Effector memory CD8-positive, alpha-beta T cell (primary cell): ENCODE data around the gene GRM3.

Source experiments
- ATAC-seq: fragments of 150-1000 bp; cut with Tn5 transposase; replicated peaks from 2 replicates; pipeline ENCODE4 v1.10.0; 2021; ENCODE audit warnings: mild to moderate bottlenecking, moderate library complexity
- DNase-seq, 3 experiments: peaks; one replicate each; pipeline ENCODE4 v3.0.0; 2021
- H3K27ac Mint-ChIP-seq, 2 donors: one replicate each; pipeline ENCODE4 v1.8.0; 2022; ENCODE audit warnings: mild to moderate bottlenecking in 2 of 2, mixed read lengths in 2 of 2, moderate library complexity in 2 of 2
- H3K27me3 Mint-ChIP-seq, 2 donors: one replicate each; pipeline ENCODE4 v1.8.0; 2022; ENCODE audit warnings: mixed read lengths in 2 of 2
- H3K36me3 Mint-ChIP-seq: one replicate; pipeline ENCODE4 v1.8.0; 2022; ENCODE audit warnings: mild to moderate bottlenecking, moderate library complexity, mixed read lengths; ENCODE audit not compliant: insufficient read depth
- H3K4me1 Mint-ChIP-seq, 2 donors: one replicate each; pipeline ENCODE4 v1.8.0; 2022; ENCODE audit warnings: low read depth in 2 of 2, mixed read lengths in 2 of 2
- H3K4me3 Mint-ChIP-seq, 2 donors: one replicate each; pipeline ENCODE4 v1.8.0; 2022; ENCODE audit warnings: mild to moderate bottlenecking in 2 of 2, mixed read lengths in 2 of 2, moderate library complexity in 2 of 2
- H3K9me3 Mint-ChIP-seq, 2 donors: one replicate each; pipeline ENCODE4 v1.8.0; 2022; ENCODE audit warnings: mixed read lengths in 2 of 2

The GRM3 gene

GRCh38 chr7:86747698-86748097 is 104.0 kb downstream of the GRM3 start:
- H3K9me3 Mint-ChIP-seq: no peaks in the 10 kb centered on the region
- H3K27ac Mint-ChIP-seq: no peak overlapping the region
- H3K4me1 Mint-ChIP-seq: no peaks in the 10 kb centered on the region
- H3K36me3 Mint-ChIP-seq: no peaks in the 10 kb centered on the region
- DNase-seq: no peak
- no peak for ATAC-seq
- H3K27me3 Mint-ChIP-seq: no peaks in the 10 kb centered on the region
- no peak overlapping the region for H3K4me3 Mint-ChIP-seq

DNA sequence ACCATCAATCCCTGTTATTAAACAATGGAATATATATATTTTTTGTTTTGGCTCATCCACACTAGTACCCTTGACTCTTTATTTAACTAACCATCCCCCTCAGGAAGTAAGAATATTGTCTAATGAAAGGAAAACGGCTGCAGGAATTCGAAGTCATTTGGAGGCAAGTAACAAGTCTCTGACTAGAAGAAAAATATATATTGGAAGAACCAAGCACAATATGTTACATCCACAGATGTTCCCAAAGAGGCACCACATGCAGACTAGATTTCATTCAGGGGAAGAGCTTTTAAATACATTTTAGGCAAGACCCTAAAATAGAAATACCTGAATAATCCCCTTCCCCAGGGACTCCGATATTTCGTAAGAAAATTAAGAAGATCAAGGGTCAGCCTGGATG is 104.5 kb downstream of the GRM3 start:
- no peaks in the 10 kb centered on the region for H3K4me1 Mint-ChIP-seq
- H3K36me3 Mint-ChIP-seq: no peaks in the 10 kb centered on the region
- H3K27ac Mint-ChIP-seq: no peak overlapping the region
- H3K9me3 Mint-ChIP-seq: no peaks in the 10 kb centered on the region
- no peak overlapping the region for H3K4me3 Mint-ChIP-seq
- DNase-seq: no peak
- H3K27me3 Mint-ChIP-seq: no peaks in the 10 kb centered on the region
- ATAC-seq: no peak

GRCh38 chr7:86748843-86749719 is 105.4 kb downstream of the GRM3 start:
- no peaks in the 10 kb centered on the region for H3K9me3 Mint-ChIP-seq
- no peaks in the 10 kb centered on the region for H3K36me3 Mint-ChIP-seq
- DNase-seq (no peak), ATAC-seq (no peak)
- H3K4me3 Mint-ChIP-seq: no peak overlapping the region
- no peak overlapping the region for H3K27ac Mint-ChIP-seq
- no peaks in the 10 kb centered on the region for H3K27me3 Mint-ChIP-seq
- no peaks in the 10 kb centered on the region for H3K4me1 Mint-ChIP-seq

- Mint-ChIP-seq H3K27ac (no peak overlapping the region), H3K36me3 (no peaks in the 10 kb centered on the region), H3K27me3 (no peaks in the 10 kb centered on the region), H3K4me1 (no peaks in the 10 kb centered on the region), H3K4me3 (no peak overlapping the region), H3K9me3 (no peaks in the 10 kb centered on the region)
- ATAC-seq: no peak
- no peak for DNase-seq
Measured at GRCh38 chr7:86749741-86750665, 106.3 kb downstream of the GRM3 start.

DNA sequence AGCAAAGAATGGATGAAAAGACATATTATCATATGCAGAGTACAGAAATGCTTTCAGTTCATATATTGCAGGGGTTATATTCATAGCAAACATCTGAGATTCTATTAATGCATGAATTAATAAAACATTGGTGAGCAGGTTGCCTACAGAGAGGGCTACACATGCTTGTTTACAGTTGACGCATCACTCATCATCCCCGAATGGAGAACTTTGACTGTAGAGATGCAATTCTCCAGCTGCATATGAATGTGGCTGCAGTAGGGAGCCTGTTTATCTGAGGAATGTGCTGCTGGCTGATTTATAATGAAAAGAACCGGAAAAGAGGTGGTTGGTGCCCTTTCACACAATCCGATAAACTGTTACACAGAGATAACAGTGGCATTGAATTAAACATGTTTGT is 116.5 kb downstream of the GRM3 start:
- DNase-seq (no peak), ATAC-seq (no peak)
- H3K4me1 Mint-ChIP-seq: no peaks in the 10 kb centered on the region
- H3K27ac Mint-ChIP-seq: no peak overlapping the region
- H3K4me3 Mint-ChIP-seq: no peak overlapping the region
- H3K9me3 Mint-ChIP-seq: peaks cover 2 to 7% of the 10 kb centered on the region in 2 donors
- peaks cover 2% of the 10 kb centered on the region for H3K36me3 Mint-ChIP-seq
- no peaks in the 10 kb centered on the region for H3K27me3 Mint-ChIP-seq

- H3K27me3 Mint-ChIP-seq: no peaks in the 10 kb centered on the region
- peaks cover 3 to 4% of the 10 kb centered on the region in 2 donors for H3K9me3 Mint-ChIP-seq
- H3K36me3 Mint-ChIP-seq: peaks cover 2% of the 10 kb centered on the region
- H3K4me3 Mint-ChIP-seq: no peak overlapping the region
- DNase-seq: no peak
- ATAC-seq: no peak
- no peak overlapping the region for H3K27ac Mint-ChIP-seq
- H3K4me1 Mint-ChIP-seq: no peaks in the 10 kb centered on the region
Measured at GRCh38 chr7:86762129-86762528, 118.4 kb downstream of the GRM3 start.

GRCh38 chr7:86765931-86766330 is 122.2 kb downstream of the GRM3 start:
- Mint-ChIP-seq H3K4me3 (no peak overlapping the region), H3K9me3 (peaks cover 0 to 4% of the 10 kb centered on the region in 2 donors), H3K36me3 (no peaks in the 10 kb centered on the region), H3K27me3 (no peaks in the 10 kb centered on the region), H3K27ac (no peak overlapping the region), H3K4me1 (no peaks in the 10 kb centered on the region)
- DNase-seq (no peak), ATAC-seq (no peak)

- H3K27ac Mint-ChIP-seq: no peak overlapping the region
- no peak overlapping the region for H3K4me3 Mint-ChIP-seq
- ATAC-seq: no peak
- no peak for DNase-seq
- no peaks in the 10 kb centered on the region for H3K36me3 Mint-ChIP-seq
- no peaks in the 10 kb centered on the region for H3K4me1 Mint-ChIP-seq
- H3K27me3 Mint-ChIP-seq: no peaks in the 10 kb centered on the region
- peaks cover 0 to 4% of the 10 kb centered on the region in 2 donors for H3K9me3 Mint-ChIP-seq
Measured at GRCh38 chr7:86768394-86768793, 124.7 kb downstream of the GRM3 start.

- Mint-ChIP-seq H3K4me1 (no peaks in the 10 kb centered on the region), H3K27ac (no peak overlapping the region), H3K27me3 (no peaks in the 10 kb centered on the region), H3K4me3 (no peak overlapping the region), H3K36me3 (no peaks in the 10 kb centered on the region), H3K9me3 (peaks cover 0 to 2% of the 10 kb centered on the region in 2 donors)
- DNase-seq (no peak), ATAC-seq (no peak)
Measured at GRCh38 chr7:86768967-86769760, 125.5 kb downstream of the GRM3 start.

DNA sequence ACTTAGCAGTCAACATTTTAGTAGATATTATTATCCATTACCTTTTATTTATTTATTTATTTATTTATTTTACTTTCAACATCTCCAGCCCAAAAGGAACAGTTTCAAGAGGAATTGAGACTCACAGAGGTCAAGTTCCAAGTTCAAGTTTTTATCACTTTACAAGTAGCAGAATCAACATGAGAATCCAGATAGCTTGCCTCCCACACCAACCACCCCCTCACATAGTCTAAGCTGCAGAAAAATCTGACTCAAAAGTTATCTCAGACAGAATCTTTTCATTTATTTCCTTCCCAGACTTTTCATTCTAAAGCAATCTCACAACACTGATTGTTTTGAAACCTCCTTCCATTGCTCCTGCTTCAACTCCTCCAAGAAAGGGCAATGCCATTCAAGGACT is 129.6 kb downstream of the GRM3 start:
- Mint-ChIP-seq H3K4me1 (no peaks in the 10 kb centered on the region), H3K27ac (no peak overlapping the region), H3K4me3 (no peak overlapping the region), H3K36me3 (no peaks in the 10 kb centered on the region), H3K27me3 (no peaks in the 10 kb centered on the region), H3K9me3 (no peaks in the 10 kb centered on the region)
- DNase-seq (no peak), ATAC-seq (no peak)

- ATAC-seq: no peak
- Mint-ChIP-seq H3K27me3 (no peaks in the 10 kb centered on the region), H3K27ac (no peak overlapping the region), H3K36me3 (no peaks in the 10 kb centered on the region), H3K4me1 (no peaks in the 10 kb centered on the region), H3K9me3 (no peaks in the 10 kb centered on the region), H3K4me3 (no peak overlapping the region)
- DNase-seq: no peak
Measured at GRCh38 chr7:86775203-86775602, 131.5 kb downstream of the GRM3 start.

DNA sequence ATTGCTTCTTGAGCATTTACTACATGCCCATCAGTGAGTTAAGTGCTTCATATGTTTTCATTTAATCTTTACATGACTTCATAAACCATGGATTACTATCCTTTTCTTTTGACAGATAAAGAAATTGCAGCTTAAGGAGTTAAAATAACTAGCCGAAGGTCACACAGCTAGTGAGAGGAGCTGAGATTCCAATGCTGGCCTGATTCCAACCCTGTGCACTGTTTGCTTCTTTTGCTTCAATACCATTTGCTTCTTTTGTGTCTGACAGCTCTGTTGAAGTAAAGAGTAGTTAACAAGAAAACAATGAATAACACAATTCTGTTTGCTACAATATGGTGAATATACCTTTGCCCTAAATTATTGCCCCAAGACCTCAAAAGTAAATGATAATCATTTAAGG is 132.4 kb downstream of the GRM3 start:
- ATAC-seq (no peak), DNase-seq (no peak)
- Mint-ChIP-seq H3K36me3 (no peaks in the 10 kb centered on the region), H3K27me3 (no peaks in the 10 kb centered on the region), H3K4me3 (no peak overlapping the region), H3K9me3 (no peaks in the 10 kb centered on the region), H3K4me1 (no peaks in the 10 kb centered on the region), H3K27ac (no peak overlapping the region)

DNA sequence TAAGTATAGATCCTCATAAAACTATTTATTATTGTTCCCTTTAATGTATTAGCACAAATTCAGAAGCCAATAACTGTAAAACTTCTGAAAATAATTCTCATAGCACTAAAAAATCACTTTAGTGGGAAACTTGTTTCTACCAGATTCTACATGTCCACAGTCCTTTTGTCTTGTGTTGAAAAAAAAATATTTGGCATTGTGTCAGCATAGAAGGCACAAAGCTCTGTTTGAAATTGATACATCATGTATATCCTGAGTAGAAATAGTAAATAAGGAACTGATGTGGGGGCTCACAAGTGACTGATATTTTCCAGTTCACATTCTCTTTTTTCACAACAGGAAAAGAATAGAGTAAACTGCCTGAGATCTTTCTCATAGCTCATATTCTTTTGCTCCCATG is 134.6 kb downstream of the GRM3 start:
- Mint-ChIP-seq H3K9me3 (no peaks in the 10 kb centered on the region), H3K4me3 (no peak overlapping the region), H3K27ac (no peak overlapping the region), H3K4me1 (no peaks in the 10 kb centered on the region), H3K36me3 (no peaks in the 10 kb centered on the region), H3K27me3 (no peaks in the 10 kb centered on the region)
- no peak for DNase-seq
- ATAC-seq: no peak
